GM12878 (cell line): ENCODE measurements around the gene LRFN2. TPM values are rescaled to one million over a fixed set of nuclear protein-coding genes. Genes with fewer than 3 reads are reported as not detected.

ENCODE experiments used
- ATAC-seq: fragments of 200-7000 bp; cut with Tn5 transposase; 3 replicates; pipeline ENCODE4 v1.9.1; 2020; ENCODE audit warnings: mild to moderate bottlenecking, moderate library complexity
- BruUV-seq: library from RNA; stranded (reverse); fragments of 400-500 nt; replicated peaks from 2 replicates; lab custom pipeline; 2021; lab: Mats Ljungman, UMichigan
- CTCF ChIA-PET: fragments of 300-600 bp; sonication (Branson Sonifier 250); formaldehyde crosslinking; extraction: SDS; loops from one replicate; lab custom pipeline; 2021; ENCODE audit warnings: inconsistent platforms; lab: Yijun Ruan, JAX
- POLR2A ChIA-PET: fragments of 350-600 bp; formaldehyde crosslinking; extraction: SDS; loops from one replicate; lab custom pipeline; 2021; ENCODE audit warnings: inconsistent platforms; lab: Charles Lee
- RAD21 ChIA-PET: fragments of 300-600 bp; sonication (Branson Sonifier 250); formaldehyde crosslinking; loops from one replicate; lab custom pipeline; 2023; ENCODE audit warnings: antibody characterized with exemption; ENCODE audit not compliant: unreplicated experiment; lab: Charles Lee
- SMC1A ChIA-PET: fragments of 300-600 bp; sonication (Branson Sonifier 250); formaldehyde crosslinking; loops from one replicate; lab custom pipeline; 2023; ENCODE audit not compliant: unreplicated experiment, uncharacterized antibody; lab: Charles Lee
- DNase-seq: peaks from one replicate; pipeline ENCODE4 v3.0.0-alpha.2; 2011; ENCODE audit warnings: low read depth, low spot score
- FAIRE-seq: peaks from 3 replicates; lab custom pipeline; 2011; peaks lifted over from hg19 to GRCh38; lab: Jason Lieb, UNC
- H2AFZ ChIP-seq: 2 replicates; pipeline ENCODE4 v1.6.0; 2011; ENCODE audit warnings: low read depth, low read length, control low read depth; ENCODE audit not compliant: control insufficient read depth
- H3K27ac ChIP-seq: 2 replicates; pipeline ENCODE4 v1.5.1; 2011; ENCODE audit warnings: control low read depth; ENCODE audit not compliant: control insufficient read depth, insufficient read depth
- H3K27me3 ChIP-seq, 2 experiments: replicated peaks in 1 of 2; 2 replicates each; pipeline versions ENCODE4 v1.6.0 to v1.6.1; 2011; ENCODE audit warnings: low read length in 1 of 2; ENCODE audit not compliant: control insufficient read depth in 2 of 2, insufficient read depth in 2 of 2
- H3K36me3 ChIP-seq, 2 experiments: 2 replicates each; pipeline ENCODE4 v1.5.1; 2011; ENCODE audit warnings: low read length in 1 of 2; ENCODE audit not compliant: control insufficient read depth in 2 of 2, insufficient read depth in 2 of 2
- H3K4me1 ChIP-seq: 2 replicates; pipeline ENCODE4 v1.6.1; 2011; ENCODE audit warnings: mild to moderate bottlenecking, low read length, moderate library complexity, mixed read lengths; ENCODE audit not compliant: control insufficient read depth, insufficient read depth
- H3K4me2 ChIP-seq: 2 replicates; pipeline ENCODE4 v1.6.0; 2011; ENCODE audit warnings: control low read depth; ENCODE audit not compliant: control insufficient read depth, insufficient read depth
- H3K4me3 ChIP-seq: fragments of 200-600 bp; sonication (generic); 2 replicates; pipeline ENCODE4 v1.5.1; 2016
- H3K79me2 ChIP-seq: 2 replicates; pipeline ENCODE4 v1.6.0; 2011; ENCODE audit warnings: low read length; ENCODE audit not compliant: control insufficient read depth, insufficient read depth
- H3K9ac ChIP-seq: 2 replicates; pipeline ENCODE4 v1.8.0; 2011; ENCODE audit warnings: low read length, control low read depth, mixed read lengths; ENCODE audit not compliant: control insufficient read depth, insufficient read depth
- H3K9me3 ChIP-seq: replicated peaks from 3 replicates; pipeline ENCODE4 v1.5.1; 2011; ENCODE audit warnings: mild to moderate bottlenecking, low read length; ENCODE audit not compliant: control insufficient read depth, insufficient read depth
- H4K20me1 ChIP-seq: 2 replicates; pipeline ENCODE4 v1.6.0; 2011; ENCODE audit not compliant: control insufficient read depth, insufficient read depth
- CBFB ChIP-seq: IDR thresholded peaks from 2 replicates; pipeline ENCODE4 v1.6.1; 2016; ENCODE audit warnings: antibody characterized with exemption, low read depth
- CBX5 ChIP-seq: sonication (generic); IDR thresholded peaks from 2 replicates; pipeline ENCODE4 v1.6.1; 2016; ENCODE audit warnings: low read depth, moderate library complexity, mild to moderate bottlenecking, inconsistent platforms
- CHD2 ChIP-seq: IDR thresholded peaks from 2 replicates; pipeline ENCODE4 v1.6.1; 2011; ENCODE audit warnings: low read depth, low read length, improper control_type of control experiment, borderline replicate concordance
- IKZF2 ChIP-seq, 2 experiments: fragments of 450-650 bp; IDR thresholded peaks; 2 replicates each; pipeline ENCODE4 v1.6.1; 2017; ENCODE audit warnings: mild to moderate bottlenecking in 2 of 2, moderate library complexity in 2 of 2
- MEF2B ChIP-seq: fragments of 450-650 bp; IDR thresholded peaks from 2 replicates; pipeline ENCODE4 v1.6.1; 2018; ENCODE audit warnings: mild to moderate bottlenecking, moderate library complexity; ENCODE audit not compliant: partially characterized antibody, poor library complexity, severe bottlenecking
- SIX5 ChIP-seq: IDR thresholded peaks from 2 replicates; pipeline ENCODE4 v1.6.1; 2011; ENCODE audit warnings: mild to moderate bottlenecking, low read depth, low read length, moderate library complexity; ENCODE audit not compliant: severe bottlenecking
- SUZ12 ChIP-seq: fragments of 200-600 bp; sonication (generic); IDR thresholded peaks from one replicate; pipeline ENCODE4 v1.6.1; 2018; ENCODE audit warnings: antibody characterized with exemption, mild to moderate bottlenecking; ENCODE audit not compliant: unreplicated experiment
- TBL1XR1 ChIP-seq: IDR thresholded peaks from 2 replicates; pipeline ENCODE4 v1.6.1; 2012; ENCODE audit warnings: low read depth, low read length, improper control_type of control experiment
- TCF12 ChIP-seq: IDR thresholded peaks from 2 replicates; pipeline ENCODE4 v1.6.1; 2011; ENCODE audit warnings: low read depth, mild to moderate bottlenecking, low read length
- WRNIP1 ChIP-seq: IDR thresholded peaks from 2 replicates; pipeline ENCODE4 v1.6.1; 2011; ENCODE audit warnings: low read depth, low read length, improper control_type of control experiment, borderline replicate concordance
- ZBED1 ChIP-seq: IDR thresholded peaks from 2 replicates; pipeline ENCODE4 v1.6.1; 2016; ENCODE audit warnings: borderline replicate concordance
- WGBS: methylation state at CpG from one replicate; pipeline ENCODE4 v1.1.6; 2016; ENCODE audit warnings: low lambda C conversion rate; ENCODE audit not compliant: insufficient replicate concordance, insufficient coverage; ENCODE audit errors: missing lambda C conversion rate; 5-methylcytosine and 5-hydroxymethylcytosine counted together
- in situ Hi-C: fragments of 300-500 bp; cut with MboI; formaldehyde crosslinking; loops from 9 replicates; pipeline ENCODE4 v1.14.3; 2018; ENCODE audit warnings: mixed read lengths
- intact Hi-C: fragments of 100-400 bp; cut with micrococcal nuclease; formaldehyde crosslinking; loops from one replicate; pipeline ENCODE4 v1.14.2; 2022; ENCODE audit not compliant: unreplicated experiment
- polyA plus RNA-seq, 11 experiments: library from polyadenylated mRNA; depleted of rRNA in 4 of 11; unstranded in 6 of 11; stranded (reverse) in 5 of 11; fragments of >200 nt; fragmentation: Nextera tagmentation in 4 of 11; fragmentation: Illumina TruSeq in 1 of 11; extraction: Ambion mirVana in 4 of 11; extraction: Trizol in 1 of 11; gene quantifications; 1 replicate in 1 of 11; 2 replicates in 10 of 11; pipeline versions ENCODE4 v1.2.1 to v1.2.3, GENCODE V29; 2011 to 2016; ENCODE audit warnings: inconsistent platforms in 2 of 11, missing spikeins in 2 of 11, low read depth in 1 of 11
- total RNA-seq, 4 experiments: library from RNA; depleted of rRNA in 3 of 4; stranded (reverse); fragments of >200 nt in 3 of 4; fragmentation: Illumina TruSeq in 1 of 4; extraction: Trizol in 1 of 4; gene quantifications; 2 replicates each; pipeline versions ENCODE4 v1.2.1 to v1.2.3, GENCODE V29; 2013 to 2021
- TF ChIP-seq, protein P1 (sequence below): fragments of 450-650 bp; IDR thresholded peaks from 2 replicates; pipeline ENCODE4 v1.6.1; 2017; ENCODE audit warnings: antibody characterized with exemption, mild to moderate bottlenecking, moderate library complexity
- TF ChIP-seq, protein P2 (sequence below): IDR thresholded peaks from 2 replicates; pipeline ENCODE4 v1.6.1; 2012; ENCODE audit warnings: low read depth, low read length, improper control_type of control experiment

The LRFN2 gene
- total and polyA plus RNA-seq, 10 of the 15 experiments (the other 5 are each of a cell fraction or from before 2014, with no cell fraction given), result not detected

DNA sequence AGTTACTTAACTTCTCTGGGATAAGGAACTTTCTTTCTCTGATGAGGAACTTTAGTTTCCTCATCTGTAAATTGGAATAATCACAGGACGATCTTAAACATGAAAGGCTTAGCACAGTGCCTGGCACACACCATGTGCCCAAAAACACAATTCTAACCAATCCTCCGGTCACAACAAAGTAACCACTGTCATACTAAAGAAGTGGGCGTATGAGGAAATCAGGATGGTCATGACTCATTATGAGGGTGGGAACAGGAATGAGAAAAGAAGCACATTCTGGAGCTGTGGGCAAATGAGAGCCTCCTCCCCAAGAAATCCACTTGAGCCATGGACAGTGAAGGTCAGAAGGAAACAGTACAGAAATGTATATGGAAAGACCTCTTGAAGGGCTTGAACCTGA is 82.9 kb downstream of the LRFN2 start:
- no peak for TF ChIP-seq SUZ12
- TF ChIP-seq CBX5, result no peak
- TF ChIP-seq MEF2B, result no peak
- no peak for TF ChIP-seq CBFB
- no peak for TF ChIP-seq ZBED1
- no peak for TF ChIP-seq SIX5
- TF ChIP-seq, all 136 proteins: peak for 0
- ChIA-PET SMC1A (no interaction called here), POLR2A (no interaction called here), RAD21 (no interaction called here), CTCF (interaction anchor here (0.6 kb wide), 1 partner anchor 126 kb away, joined by 3 read pairs; no protein-coding TSS in a partner anchor)
- Histone ChIP-seq H3K27ac (no peak overlapping the region), H3K9me3 (no peaks in the 10 kb centered on the region), H3K36me3 (no peaks in the 10 kb centered on the region), H2AFZ (no peak overlapping the region), H3K4me1 (no peaks in the 10 kb centered on the region), H3K79me2 (no peaks in the 10 kb centered on the region), H3K27me3 (peaks cover 0 to 2% of the 10 kb centered on the region in 2 experiments; a peak in 3 of 4 replicates), H3K9ac (no peak overlapping the region), H4K20me1 (no peaks in the 10 kb centered on the region), H3K4me2 (no peak overlapping the region), H3K4me3 (no peak overlapping the region)
- DNase-seq (no peak), FAIRE-seq (no peak), ATAC-seq (no peak)
- intact Hi-C loops, result no loop called here
- 46% methylated on average over 3 of the region's 3 CpGs for WGBS
- in situ Hi-C loops, result no loop called here
- no TSS peak for BruUV-seq

DNA sequence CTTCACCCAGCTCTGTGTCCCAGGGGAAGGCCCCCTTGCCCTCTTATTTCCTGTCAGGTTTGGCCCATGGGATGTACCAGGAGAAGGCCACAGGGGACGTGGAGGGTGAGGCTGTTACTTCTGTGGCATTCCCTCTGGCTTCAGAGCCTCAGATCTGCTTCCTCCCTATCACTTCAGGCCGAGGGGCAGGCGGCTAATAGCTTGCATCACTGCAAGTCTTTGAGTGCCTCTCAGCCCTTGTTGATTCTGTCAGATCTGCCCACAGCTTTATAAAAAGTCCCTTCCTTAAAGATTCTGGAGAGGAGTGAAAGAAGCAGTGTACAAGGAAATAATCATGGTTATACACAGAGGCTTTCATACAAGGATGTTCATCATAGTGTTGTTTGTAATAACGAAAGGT is 86.9 kb downstream of the LRFN2 start:
- no peak overlapping the region for H3K4me2 ChIP-seq
- BruUV-seq, result no TSS peak
- H3K36me3 ChIP-seq, result no peaks in the 10 kb centered on the region
- no peak overlapping the region for H2AFZ ChIP-seq
- no peak for FAIRE-seq
- H3K27me3 ChIP-seq, result peaks cover 2 to 3% of the 10 kb centered on the region in 2 experiments; a peak in 3 of 4 replicates
- no peaks in the 10 kb centered on the region for H3K79me2 ChIP-seq
- in situ Hi-C loops (no loop called here), intact Hi-C loops (no loop called here)
- no peak for ATAC-seq
- 40% methylated on average over 4 of the region's 4 CpGs for WGBS
- SMC1A ChIA-PET, result interaction anchor here (0.6 kb wide), 1 partner anchor 303 kb away, joined by 3 read pairs; no protein-coding TSS in a partner anchor
- CTCF ChIA-PET, result no interaction called here
- H3K4me3 ChIP-seq, result no peak overlapping the region
- no peaks in the 10 kb centered on the region for H3K9me3 ChIP-seq
- no peaks in the 10 kb centered on the region for H3K4me1 ChIP-seq
- no peaks in the 10 kb centered on the region for H4K20me1 ChIP-seq
- no peak for DNase-seq
- no peak overlapping the region for H3K9ac ChIP-seq
- no peak overlapping the region for H3K27ac ChIP-seq
- POLR2A ChIA-PET, result no interaction called here
- RAD21 ChIA-PET, result no interaction called here
- TF ChIP-seq TCF12, result no peak
- TF ChIP-seq, protein P1, sequence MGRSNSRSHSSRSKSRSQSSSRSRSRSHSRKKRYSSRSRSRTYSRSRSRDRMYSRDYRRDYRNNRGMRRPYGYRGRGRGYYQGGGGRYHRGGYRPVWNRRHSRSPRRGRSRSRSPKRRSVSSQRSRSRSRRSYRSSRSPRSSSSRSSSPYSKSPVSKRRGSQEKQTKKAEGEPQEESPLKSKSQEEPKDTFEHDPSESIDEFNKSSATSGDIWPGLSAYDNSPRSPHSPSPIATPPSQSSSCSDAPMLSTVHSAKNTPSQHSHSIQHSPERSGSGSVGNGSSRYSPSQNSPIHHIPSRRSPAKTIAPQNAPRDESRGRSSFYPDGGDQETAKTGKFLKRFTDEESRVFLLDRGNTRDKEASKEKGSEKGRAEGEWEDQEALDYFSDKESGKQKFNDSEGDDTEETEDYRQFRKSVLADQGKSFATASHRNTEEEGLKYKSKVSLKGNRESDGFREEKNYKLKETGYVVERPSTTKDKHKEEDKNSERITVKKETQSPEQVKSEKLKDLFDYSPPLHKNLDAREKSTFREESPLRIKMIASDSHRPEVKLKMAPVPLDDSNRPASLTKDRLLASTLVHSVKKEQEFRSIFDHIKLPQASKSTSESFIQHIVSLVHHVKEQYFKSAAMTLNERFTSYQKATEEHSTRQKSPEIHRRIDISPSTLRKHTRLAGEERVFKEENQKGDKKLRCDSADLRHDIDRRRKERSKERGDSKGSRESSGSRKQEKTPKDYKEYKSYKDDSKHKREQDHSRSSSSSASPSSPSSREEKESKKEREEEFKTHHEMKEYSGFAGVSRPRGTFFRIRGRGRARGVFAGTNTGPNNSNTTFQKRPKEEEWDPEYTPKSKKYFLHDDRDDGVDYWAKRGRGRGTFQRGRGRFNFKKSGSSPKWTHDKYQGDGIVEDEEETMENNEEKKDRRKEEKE, result no peak
- TF ChIP-seq, protein P2, sequence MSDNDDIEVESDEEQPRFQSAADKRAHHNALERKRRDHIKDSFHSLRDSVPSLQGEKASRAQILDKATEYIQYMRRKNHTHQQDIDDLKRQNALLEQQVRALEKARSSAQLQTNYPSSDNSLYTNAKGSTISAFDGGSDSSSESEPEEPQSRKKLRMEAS, result no peak
- TF ChIP-seq IKZF2 (IDR thresholded peaks at IDR 0.05), result no peak
- no peak for TF ChIP-seq TBL1XR1
- no peak for TF ChIP-seq CHD2
- TF ChIP-seq WRNIP1, result no peak
